ENCODE data around the gene LRFN5.

Gene LRFN5

GRCh38 chr14:41913398-41913797 lies 306.7 kb downstream of the LRFN5 start:
- Histone ChIP-seq H3K79me2 (ENCODE audit: insufficient read depth, low read length) (no peaks in the 10 kb centered on the region), H2AFZ (ENCODE audit: low read depth, low read length) (no peak overlapping the region), H3K27ac (ENCODE audit: low read length) (no peak overlapping the region), H3K27me3 (ENCODE audit: insufficient read depth, low read length, poor library complexity) (no peaks in the 10 kb centered on the region), H3K9me3 (ENCODE audit: insufficient read depth, low read length, severe bottlenecking) (no peaks in the 10 kb centered on the region), H3K4me1 (ENCODE audit: insufficient read depth, low read length) (no peaks in the 10 kb centered on the region), H3K4me2 (ENCODE audit: insufficient read depth, low read length) (no peak overlapping the region), H3K36me3 (ENCODE audit: insufficient read depth, low read length) (no peaks in the 10 kb centered on the region), H4K20me1 (ENCODE audit: insufficient read depth, low read length) (no peaks in the 10 kb centered on the region), H3K9ac (ENCODE audit: low read depth, low read length) (no peak overlapping the region), H3K4me3 (ENCODE audit: low read depth in 1 of 2, low read length in 2 of 2) (no peak overlapping the region)
- no peak for TF ChIP-seq EZH2 (IDR thresholded peaks at IDR 0.05; ENCODE audit: borderline replicate concordance, low read depth, low read length, severe bottlenecking)
- no peak for TF ChIP-seq CTCF (IDR thresholded peaks at IDR 0.05; ENCODE audit: borderline replicate concordance, extremely low read depth, low read length, poor library complexity, severe bottlenecking)
- ATAC-seq (ENCODE audit: insufficient read depth, low read depth) (no peak), DNase-seq (no peak)

GRCh38 chr14:41915732-41916131 lies 309.1 kb downstream of the LRFN5 start:
- Histone ChIP-seq H3K9me3 (ENCODE audit: insufficient read depth, low read length, severe bottlenecking) (no peaks in the 10 kb centered on the region), H3K27ac (ENCODE audit: low read length) (no peak overlapping the region), H2AFZ (ENCODE audit: low read depth, low read length) (no peak overlapping the region), H3K4me1 (ENCODE audit: insufficient read depth, low read length) (no peaks in the 10 kb centered on the region), H3K27me3 (ENCODE audit: insufficient read depth, low read length, poor library complexity) (no peaks in the 10 kb centered on the region), H3K4me3 (ENCODE audit: low read depth in 1 of 2, low read length in 2 of 2) (no peak overlapping the region), H3K4me2 (ENCODE audit: insufficient read depth, low read length) (no peak overlapping the region), H3K79me2 (ENCODE audit: insufficient read depth, low read length) (no peaks in the 10 kb centered on the region), H4K20me1 (ENCODE audit: insufficient read depth, low read length) (no peaks in the 10 kb centered on the region), H3K36me3 (ENCODE audit: insufficient read depth, low read length) (no peaks in the 10 kb centered on the region), H3K9ac (ENCODE audit: low read depth, low read length) (no peak overlapping the region)
- no peak for ATAC-seq (ENCODE audit: insufficient read depth, low read depth)
- no peak for DNase-seq
- TF ChIP-seq CTCF (IDR thresholded peaks at IDR 0.05; ENCODE audit: borderline replicate concordance, extremely low read depth, low read length, poor library complexity, severe bottlenecking), result no peak
- no peak for TF ChIP-seq EZH2 (IDR thresholded peaks at IDR 0.05; ENCODE audit: borderline replicate concordance, low read depth, low read length, severe bottlenecking)

- TF ChIP-seq CTCF (IDR thresholded peaks at IDR 0.05; ENCODE audit: borderline replicate concordance, extremely low read depth, low read length, poor library complexity, severe bottlenecking), result no peak
- no peak for TF ChIP-seq EZH2 (IDR thresholded peaks at IDR 0.05; ENCODE audit: borderline replicate concordance, low read depth, low read length, severe bottlenecking)
- Histone ChIP-seq H4K20me1 (ENCODE audit: insufficient read depth, low read length) (no peaks in the 10 kb centered on the region), H3K9ac (ENCODE audit: low read depth, low read length) (no peak overlapping the region), H3K4me3 (ENCODE audit: low read depth in 1 of 2, low read length in 2 of 2) (no peak overlapping the region), H3K9me3 (ENCODE audit: insufficient read depth, low read length, severe bottlenecking) (no peaks in the 10 kb centered on the region), H3K36me3 (ENCODE audit: insufficient read depth, low read length) (no peaks in the 10 kb centered on the region), H3K27ac (ENCODE audit: low read length) (no peak overlapping the region), H3K27me3 (ENCODE audit: insufficient read depth, low read length, poor library complexity) (no peaks in the 10 kb centered on the region), H3K4me1 (ENCODE audit: insufficient read depth, low read length) (no peaks in the 10 kb centered on the region), H3K79me2 (ENCODE audit: insufficient read depth, low read length) (no peaks in the 10 kb centered on the region), H2AFZ (ENCODE audit: low read depth, low read length) (no peak overlapping the region), H3K4me2 (ENCODE audit: insufficient read depth, low read length) (no peak overlapping the region)
- no peak for ATAC-seq (ENCODE audit: insufficient read depth, low read depth)
- no peak for DNase-seq
Measured at GRCh38 chr14:41916313-41916712, 309.6 kb downstream of the LRFN5 start.

GRCh38 chr14:41925409-41925808 lies 318.7 kb downstream of the LRFN5 start:
- no peak overlapping the region for H3K4me2 ChIP-seq (ENCODE audit: insufficient read depth, low read length)
- no peaks in the 10 kb centered on the region for H3K4me1 ChIP-seq (ENCODE audit: insufficient read depth, low read length)
- ATAC-seq (ENCODE audit: insufficient read depth, low read depth) (no peak), DNase-seq (no peak)
- no peaks in the 10 kb centered on the region for H3K9me3 ChIP-seq (ENCODE audit: insufficient read depth, low read length, severe bottlenecking)
- no peaks in the 10 kb centered on the region for H3K36me3 ChIP-seq (ENCODE audit: insufficient read depth, low read length)
- no peaks in the 10 kb centered on the region for H4K20me1 ChIP-seq (ENCODE audit: insufficient read depth, low read length)
- no peak overlapping the region for H3K4me3 ChIP-seq (ENCODE audit: low read depth in 1 of 2, low read length in 2 of 2)
- no peaks in the 10 kb centered on the region for H3K79me2 ChIP-seq (ENCODE audit: insufficient read depth, low read length)
- no peak overlapping the region for H3K27ac ChIP-seq (ENCODE audit: low read length)
- no peak overlapping the region for H3K9ac ChIP-seq (ENCODE audit: low read depth, low read length)
- H2AFZ ChIP-seq (ENCODE audit: low read depth, low read length), result no peak overlapping the region
- H3K27me3 ChIP-seq (ENCODE audit: insufficient read depth, low read length, poor library complexity), result no peaks in the 10 kb centered on the region
- TF ChIP-seq EZH2 (IDR thresholded peaks at IDR 0.05; ENCODE audit: borderline replicate concordance, low read depth, low read length, severe bottlenecking) (no peak), CTCF (IDR thresholded peaks at IDR 0.05; ENCODE audit: borderline replicate concordance, extremely low read depth, low read length, poor library complexity, severe bottlenecking) (no peak)

Measured in DND-41 (cell line).